Natural killer cell (primary cell): Measurements from ENCODE around the gene ETNK1. TPM values are rescaled to one million over a fixed set of nuclear protein-coding genes. Genes with fewer than 3 reads are reported as not detected.

Experiments
- ATAC-seq, 3 donors: fragments of 150-1000 bp in 2 of 3; fragments of 200-7000 bp in 1 of 3; cut with Tn5 transposase; 1 replicate in 1 of 3; 2 replicates in 2 of 3; pipeline ENCODE4 v1.10.0; 2021; ENCODE audit warnings: mild to moderate bottlenecking in 2 of 3, moderate library complexity in 2 of 3
- DNase-seq, 2 donors: peaks; one replicate each; pipeline versions ENCODE4 v3.0.0 to v3.0.0-alpha.2; 2013 to 2021; ENCODE audit warnings: mixed read lengths in 1 of 2
- H3K27ac ChIP-seq: one replicate; pipeline ENCODE4 v1.5.1; 2013; ENCODE audit warnings: mild to moderate bottlenecking, low read length
- H3K27me3 ChIP-seq: one replicate; pipeline ENCODE4 v1.6.1; 2013; ENCODE audit warnings: low read length; ENCODE audit not compliant: control insufficient read depth, insufficient read depth
- H3K36me3 ChIP-seq: one replicate; pipeline ENCODE4 v1.6.1; 2013; ENCODE audit warnings: low read length; ENCODE audit not compliant: control insufficient read depth, insufficient read depth
- H3K4me1 ChIP-seq: one replicate; pipeline ENCODE4 v1.6.1; 2013; ENCODE audit warnings: low read length; ENCODE audit not compliant: control insufficient read depth, insufficient read depth
- H3K4me3 ChIP-seq: one replicate; pipeline ENCODE4 v1.5.1; 2013; ENCODE audit warnings: low read length
- H3K9me3 ChIP-seq: one replicate; pipeline ENCODE4 v1.6.1; 2013; ENCODE audit warnings: low read length; ENCODE audit not compliant: control insufficient read depth, insufficient read depth
- H3K27ac Mint-ChIP-seq, 2 donors: one replicate each; pipeline ENCODE4 v1.8.0; 2022; ENCODE audit warnings: mild to moderate bottlenecking in 2 of 2, mixed read lengths in 2 of 2, moderate library complexity in 1 of 2
- H3K27me3 Mint-ChIP-seq, 2 donors: one replicate each; pipeline ENCODE4 v1.8.0; 2022; ENCODE audit warnings: low read depth in 2 of 2, mixed read lengths in 2 of 2
- H3K36me3 Mint-ChIP-seq: one replicate; pipeline ENCODE4 v1.8.0; 2022; ENCODE audit warnings: mixed read lengths
- H3K4me1 Mint-ChIP-seq, 2 donors: one replicate each; pipeline ENCODE4 v1.8.0; 2022; ENCODE audit warnings: mixed read lengths in 2 of 2
- H3K4me3 Mint-ChIP-seq: one replicate; pipeline ENCODE4 v1.8.0; 2022; ENCODE audit warnings: mild to moderate bottlenecking, moderate library complexity, mixed read lengths
- H3K9me3 Mint-ChIP-seq, 2 donors: one replicate each; pipeline ENCODE4 v1.8.0; 2022; ENCODE audit warnings: mixed read lengths in 2 of 2
- CTCF ChIP-seq: fragments of 200-600 bp; IDR thresholded peaks from one replicate; pipeline ENCODE4 v1.8.0; 2022; ENCODE audit warnings: antibody characterized with exemption
- WGBS: methylation state at CpG from one replicate; pipeline ENCODE4 v1.1.7; 2013; ENCODE audit warnings: missing lambda C conversion rate; ENCODE audit not compliant: insufficient coverage; 5-methylcytosine and 5-hydroxymethylcytosine counted together
- intact Hi-C: fragments of 100-400 bp; cut with micrococcal nuclease; formaldehyde crosslinking; loops from one replicate; pipeline ENCODE4 v1.14.2; 2022
- total RNA-seq, 4 donors: library from RNA; stranded (reverse); fragments of 120-200 nt in 1 of 4; gene quantifications; one replicate each; pipeline versions ENCODE4 v1.2.3 to v1.2.4, GENCODE V29; 2013 to 2022

ETNK1 gene
- total RNA-seq, 3 donors from 2014 or later (not counting 1 experiment from before 2014, with no cell fraction given) = 77.6 to 101 (median 85.2) TPM

GRCh38 chr12:22729431-22729956 lies 104.5 kb downstream of the ETNK1 start:
- Histone ChIP-seq H3K27ac (no peak overlapping the region), H3K27me3 (no peaks in the 10 kb centered on the region), H3K9me3 (no peaks in the 10 kb centered on the region), H3K4me3 (no peak overlapping the region), H3K36me3 (no peaks in the 10 kb centered on the region), H3K4me1 (no peaks in the 10 kb centered on the region)
- no peaks in the 10 kb centered on the region for H3K36me3 Mint-ChIP-seq
- no peak for DNase-seq
- WGBS = 88% methylated on average over 6 of the region's 6 CpGs
- H3K4me3 Mint-ChIP-seq = no peak overlapping the region
- no peak for ATAC-seq
- intact Hi-C loops = no loop called here
- no peaks in the 10 kb centered on the region for H3K4me1 Mint-ChIP-seq
- H3K9me3 Mint-ChIP-seq = no peaks in the 10 kb centered on the region
- H3K27me3 Mint-ChIP-seq = peaks cover 6 to 26% of the 10 kb centered on the region in 2 donors
- H3K27ac Mint-ChIP-seq = no peak overlapping the region
- no peak for TF ChIP-seq CTCF

GRCh38 chr12:22729957-22730443 lies 105.0 kb downstream of the ETNK1 start:
- Histone ChIP-seq H3K4me3 (no peak overlapping the region), H3K36me3 (no peaks in the 10 kb centered on the region), H3K9me3 (no peaks in the 10 kb centered on the region), H3K27ac (no peak overlapping the region), H3K27me3 (no peaks in the 10 kb centered on the region), H3K4me1 (no peaks in the 10 kb centered on the region)
- intact Hi-C loops = no loop called here
- H3K36me3 Mint-ChIP-seq = no peaks in the 10 kb centered on the region
- no peak for TF ChIP-seq CTCF
- H3K4me3 Mint-ChIP-seq = no peak overlapping the region
- ATAC-seq (no peak), DNase-seq (no peak)
- WGBS = 40% methylated on average over 3 of the region's 3 CpGs
- no peaks in the 10 kb centered on the region for H3K9me3 Mint-ChIP-seq
- peaks cover 6 to 26% of the 10 kb centered on the region in 2 donors for H3K27me3 Mint-ChIP-seq
- no peaks in the 10 kb centered on the region for H3K4me1 Mint-ChIP-seq
- no peak overlapping the region for H3K27ac Mint-ChIP-seq

GRCh38 chr12:22731236-22731635 lies 106.3 kb downstream of the ETNK1 start:
- Histone ChIP-seq H3K4me1 (no peaks in the 10 kb centered on the region), H3K27ac (no peak overlapping the region), H3K36me3 (no peaks in the 10 kb centered on the region), H3K4me3 (no peak overlapping the region), H3K27me3 (no peaks in the 10 kb centered on the region), H3K9me3 (no peaks in the 10 kb centered on the region)
- 78% methylated on average over 1 of the region's 3 CpGs for WGBS
- Mint-ChIP-seq H3K4me3 (no peak overlapping the region), H3K27me3 (peaks cover 8 to 16% of the 10 kb centered on the region in 2 donors), H3K27ac (no peak overlapping the region), H3K36me3 (no peaks in the 10 kb centered on the region), H3K4me1 (no peaks in the 10 kb centered on the region), H3K9me3 (no peaks in the 10 kb centered on the region)
- ATAC-seq (no peak), DNase-seq (no peak)
- intact Hi-C loops = no loop called here
- no peak for TF ChIP-seq CTCF

GRCh38 chr12:22733756-22734155 lies 108.8 kb downstream of the ETNK1 start:
- H3K4me1 ChIP-seq = no peaks in the 10 kb centered on the region
- 92% methylated on average over 7 of the region's 7 CpGs for WGBS
- DNase-seq = no peak
- H3K9me3 Mint-ChIP-seq = no peaks in the 10 kb centered on the region
- H3K36me3 Mint-ChIP-seq = no peaks in the 10 kb centered on the region
- no peaks in the 10 kb centered on the region for H3K9me3 ChIP-seq
- no peak overlapping the region for H3K4me3 ChIP-seq
- no peak for ATAC-seq
- no peak overlapping the region for H3K4me3 Mint-ChIP-seq
- intact Hi-C loops = no loop called here
- peaks cover 8 to 12% of the 10 kb centered on the region in 2 donors for H3K27me3 Mint-ChIP-seq
- H3K27ac ChIP-seq = no peak overlapping the region
- H3K4me1 Mint-ChIP-seq = no peaks in the 10 kb centered on the region
- TF ChIP-seq CTCF = no peak
- no peaks in the 10 kb centered on the region for H3K27me3 ChIP-seq
- H3K27ac Mint-ChIP-seq = no peak overlapping the region
- H3K36me3 ChIP-seq = no peaks in the 10 kb centered on the region
